H9 (cell line): ENCODE results near the gene AQP9. TPM values are rescaled to one million over a fixed set of nuclear protein-coding genes. Genes with fewer than 3 reads are reported as not detected.

ENCODE experiments used
- DNase-seq: peaks from one replicate; pipeline ENCODE4 v3.0.0-alpha.2; 2017
- H2AFZ ChIP-seq: one replicate; pipeline ENCODE4 v1.6.1; 2013; ENCODE audit warnings: mild to moderate bottlenecking, low read length, control low read depth, moderate library complexity
- H2AK5ac ChIP-seq: 2 replicates; pipeline ENCODE4 v1.6.1; 2013; ENCODE audit warnings: low read length, control low read depth, mixed read lengths; ENCODE audit not compliant: insufficient read length
- H2BK120ac ChIP-seq: one replicate; pipeline ENCODE4 v1.6.1; 2013; ENCODE audit warnings: low read depth, mild to moderate bottlenecking, low read length, control low read depth, inconsistent platforms; ENCODE audit not compliant: poor library complexity, severe bottlenecking
- H2BK12ac ChIP-seq: 2 replicates; pipeline ENCODE4 v1.6.1; 2013; ENCODE audit warnings: low read length, control low read depth, mixed read lengths, low read depth; ENCODE audit not compliant: insufficient read length
- H2BK15ac ChIP-seq: 2 replicates; pipeline ENCODE4 v1.6.1; 2013; ENCODE audit warnings: low read depth, low read length, control low read depth
- H2BK20ac ChIP-seq: one replicate; pipeline ENCODE4 v1.6.1; 2013; ENCODE audit warnings: low read depth, mild to moderate bottlenecking, low read length, control low read depth, inconsistent platforms; ENCODE audit not compliant: poor library complexity, severe bottlenecking
- H2BK5ac ChIP-seq: 2 replicates; pipeline ENCODE4 v1.6.1; 2013; ENCODE audit warnings: low read length, control low read depth, mixed read lengths; ENCODE audit not compliant: insufficient read length
- H3K14ac ChIP-seq: 2 replicates; pipeline ENCODE4 v1.6.1; 2013; ENCODE audit warnings: low read length, control low read depth; ENCODE audit not compliant: insufficient read depth
- H3K18ac ChIP-seq: 2 replicates; pipeline ENCODE4 v1.6.1; 2013; ENCODE audit warnings: low read depth, mild to moderate bottlenecking, mixed read lengths, low read length, control low read depth; ENCODE audit not compliant: insufficient read length
- H3K23ac ChIP-seq: 2 replicates; pipeline ENCODE4 v1.6.1; 2013; ENCODE audit warnings: low read length, control low read depth, mixed read lengths, low read depth; ENCODE audit not compliant: insufficient read length
- H3K23me2 ChIP-seq: 2 replicates; pipeline ENCODE4 v1.6.1; 2013; ENCODE audit warnings: low read depth, mild to moderate bottlenecking, mixed read lengths, low read length, control low read depth; ENCODE audit not compliant: insufficient read length, poor library complexity, severe bottlenecking
- H3K27ac ChIP-seq: 2 replicates; pipeline ENCODE4 v1.5.1; 2013; ENCODE audit warnings: low read length, control low read depth, mixed read lengths, low read depth; ENCODE audit not compliant: insufficient read length
- H3K27me3 ChIP-seq: 2 replicates; pipeline ENCODE4 v1.6.1; 2013; ENCODE audit warnings: low read length, control low read depth, inconsistent platforms; ENCODE audit not compliant: insufficient read depth
- H3K4ac ChIP-seq: 2 replicates; pipeline ENCODE4 v1.6.1; 2013; ENCODE audit warnings: low read depth, mild to moderate bottlenecking, control low read depth, inconsistent platforms, low read length, moderate library complexity
- H3K4me1 ChIP-seq: 2 replicates; pipeline ENCODE4 v1.6.1; 2013; ENCODE audit warnings: low read length, control low read depth, inconsistent platforms; ENCODE audit not compliant: insufficient read depth
- H3K4me2 ChIP-seq: 2 replicates; pipeline ENCODE4 v1.6.1; 2013; ENCODE audit warnings: low read length, control low read depth, mixed read lengths; ENCODE audit not compliant: insufficient read length, insufficient read depth
- H3K56ac ChIP-seq: 2 replicates; pipeline ENCODE4 v1.6.1; 2013; ENCODE audit warnings: low read depth, mild to moderate bottlenecking, mixed read lengths, low read length, control low read depth; ENCODE audit not compliant: insufficient read length
- H3K79me1 ChIP-seq: 2 replicates; pipeline ENCODE4 v1.6.1; 2013; ENCODE audit warnings: low read depth, mild to moderate bottlenecking, moderate library complexity, low read length, control low read depth, inconsistent platforms; ENCODE audit not compliant: insufficient read depth, poor library complexity, severe bottlenecking
- H3K79me2 ChIP-seq: 2 replicates; pipeline ENCODE4 v1.6.1; 2013; ENCODE audit warnings: low read length, control low read depth, inconsistent platforms; ENCODE audit not compliant: insufficient read depth
- H3K9ac ChIP-seq: 2 replicates; pipeline ENCODE4 v1.6.1; 2013; ENCODE audit warnings: low read length, control low read depth, mixed read lengths; ENCODE audit not compliant: insufficient read length; ENCODE audit errors: extremely low read depth
- H3K9me3 ChIP-seq: one replicate; pipeline ENCODE4 v1.6.1; 2013; ENCODE audit warnings: low read depth, low read length, inconsistent platforms; ENCODE audit not compliant: control insufficient read depth
- H3T11ph ChIP-seq: one replicate; pipeline ENCODE4 v1.6.1; 2013; ENCODE audit warnings: mild to moderate bottlenecking, low read length, control low read depth, inconsistent platforms
- H4K20me1 ChIP-seq: one replicate; pipeline ENCODE4 v1.6.1; 2013; ENCODE audit not compliant: control insufficient read depth, insufficient read length, insufficient read depth
- H4K5ac ChIP-seq: 2 replicates; pipeline ENCODE4 v1.6.1; 2013; ENCODE audit warnings: low read depth, mild to moderate bottlenecking, mixed read lengths, low read length, control low read depth; ENCODE audit not compliant: insufficient read length
- H4K8ac ChIP-seq: replicated peaks from 2 replicates; pipeline ENCODE4 v1.6.1; 2013; ENCODE audit warnings: low read length, control low read depth, mixed read lengths, low read depth; ENCODE audit not compliant: insufficient read length
- H4K91ac ChIP-seq: 2 replicates; pipeline ENCODE4 v1.6.1; 2013; ENCODE audit warnings: low read depth, mild to moderate bottlenecking, moderate library complexity, mixed read lengths, low read length, control low read depth; ENCODE audit not compliant: insufficient read length
- H3K27ac Mint-ChIP-seq, 3 experiments: 2 replicates in 2 of 3; 3 replicates in 1 of 3; pipeline ENCODE4 v1.8.0; 2020 to 2021; ENCODE audit warnings: mixed read lengths in 3 of 3, mild to moderate bottlenecking in 1 of 3, moderate library complexity in 1 of 3
- H3K27me3 Mint-ChIP-seq: 2 replicates; pipeline ENCODE4 v1.8.0; 2021; ENCODE audit warnings: low read depth, mild to moderate bottlenecking, moderate library complexity, mixed read lengths
- H3K36me3 Mint-ChIP-seq, 3 experiments: 2 replicates in 2 of 3; 3 replicates in 1 of 3; pipeline ENCODE4 v1.8.0; 2020 to 2021; ENCODE audit warnings: low read depth in 3 of 3, mixed read lengths in 3 of 3; ENCODE audit not compliant: insufficient read depth in 1 of 3
- H3K4me1 Mint-ChIP-seq, 2 experiments: 2 replicates each; pipeline ENCODE4 v1.8.0; 2020; ENCODE audit warnings: mixed read lengths in 2 of 2
- H3K4me3 Mint-ChIP-seq, 2 experiments: 2 replicates in 1 of 2; 3 replicates in 1 of 2; pipeline ENCODE4 v1.8.0; 2020 to 2021; ENCODE audit warnings: mild to moderate bottlenecking in 2 of 2, mixed read lengths in 2 of 2, moderate library complexity in 1 of 2
- H3K9me3 Mint-ChIP-seq, 2 experiments: 2 replicates in 1 of 2; 3 replicates in 1 of 2; pipeline ENCODE4 v1.8.0; 2020; ENCODE audit warnings: mild to moderate bottlenecking in 2 of 2, mixed read lengths in 2 of 2, moderate library complexity in 1 of 2
- CTCF ChIP-seq: fragments of 200-600 bp; sonication (generic); conservative IDR thresholded peaks from 3 replicates; pipeline ENCODE4 v1.8.0; 2021; ENCODE audit warnings: antibody characterized with exemption, mild to moderate bottlenecking
- WGBS: extraction: QIAGEN DNeasy Blood & Tissue Kit; methylation state at CpG from one replicate; pipeline ENCODE4 v1.1.7; 2013; ENCODE audit warnings: missing lambda C conversion rate, low lambda C conversion rate, mixed read lengths; ENCODE audit not compliant: insufficient read length; ENCODE audit errors: extremely low coverage; 5-methylcytosine and 5-hydroxymethylcytosine counted together
- total RNA-seq: library from RNA; stranded (reverse); gene quantifications from 2 replicates; pipeline ENCODE4 v1.2.1, GENCODE V29; 2021

AQP9 gene
- total RNA-seq, 1 experiment from 2014 or later: not detected

- H3K56ac ChIP-seq: no peak overlapping the region
- H3K9me3 ChIP-seq: no peaks in the 10 kb centered on the region
- no peak overlapping the region for H2BK20ac ChIP-seq
- no peaks in the 10 kb centered on the region for H4K20me1 ChIP-seq
- no peak overlapping the region for H3K27ac ChIP-seq
- H3K18ac ChIP-seq: no peak overlapping the region
- H3K4me3 Mint-ChIP-seq: no peak overlapping the region
- H3K27me3 Mint-ChIP-seq: no peaks in the 10 kb centered on the region
- H3K4me1 ChIP-seq: no peaks in the 10 kb centered on the region
- H2BK12ac ChIP-seq: no peak overlapping the region
- H3K4me1 Mint-ChIP-seq: no peaks in the 10 kb centered on the region
- no peak overlapping the region for H3K27ac Mint-ChIP-seq
- H4K91ac ChIP-seq: no peak overlapping the region
- no peak overlapping the region for H2BK5ac ChIP-seq
- no peak overlapping the region for H3K9ac ChIP-seq
- no peaks in the 10 kb centered on the region for H3K23me2 ChIP-seq
- no peaks in the 10 kb centered on the region for H3K36me3 Mint-ChIP-seq
- H3K79me1 ChIP-seq: no peaks in the 10 kb centered on the region
- H3K14ac ChIP-seq: no peak overlapping the region
- no peak for TF ChIP-seq CTCF
- no peak overlapping the region for H2BK15ac ChIP-seq
- H3K4me2 ChIP-seq: no peak overlapping the region
- H2AK5ac ChIP-seq: no peak overlapping the region
- H2BK120ac ChIP-seq: no peak overlapping the region
- H3T11ph ChIP-seq: no peak overlapping the region
- H4K5ac ChIP-seq: no peak overlapping the region
- H4K8ac ChIP-seq: no peak overlapping the region
- H3K9me3 Mint-ChIP-seq: no peaks in the 10 kb centered on the region; a peak in 1 of 5 replicates
- H3K27me3 ChIP-seq: no peaks in the 10 kb centered on the region
- H2AFZ ChIP-seq: no peak overlapping the region
- no peak for DNase-seq
- no peaks in the 10 kb centered on the region for H3K79me2 ChIP-seq
- no peak overlapping the region for H3K23ac ChIP-seq
- H3K4ac ChIP-seq: no peak overlapping the region
- no CpG with 5 or more reads among the region's 4 CpGs for WGBS
Observed at GRCh38 chr15:58203537-58203936, 65.4 kb downstream of the AQP9 start.
